Heart right ventricle (tissue), 16 donors: ENCODE data around the gene PTPRN2. TPM values are rescaled to one million over a fixed set of nuclear protein-coding genes. Genes with fewer than 3 reads are reported as not detected.

Source experiments
- ATAC-seq, 8 donors: fragments of 200-7000 bp; cut with Tn5 transposase; one replicate each; pipeline ENCODE4 v1.9.1; 2020; ENCODE audit warnings: mild to moderate bottlenecking in 8 of 8, moderate library complexity in 8 of 8, moderate number of reproducible peaks in 1 of 8
- DNase-seq, 2 donors: peaks; one replicate each; pipeline ENCODE4 v3.0.0-alpha.2; 2020
- H3K27ac ChIP-seq, 10 donors: fragments of 200-600 bp; sonication (generic) in 2 of 10; one replicate each; pipeline versions ENCODE4 v1.5.0 to v1.8.0; 2020 to 2022; ENCODE audit warnings: mild to moderate bottlenecking in 3 of 10
- H3K27me3 ChIP-seq, 7 donors: fragments of 200-600 bp; one replicate each; pipeline ENCODE4 v1.8.0; 2021 to 2022; ENCODE audit warnings: mild to moderate bottlenecking in 2 of 7
- H3K36me3 ChIP-seq, 9 donors: fragments of 200-600 bp; sonication (generic) in 1 of 9; one replicate each; pipeline versions ENCODE4 v1.5.0 to v1.8.0; 2020 to 2022; ENCODE audit warnings: mild to moderate bottlenecking in 2 of 9
- H3K4me1 ChIP-seq, 9 donors: fragments of 200-600 bp; sonication (generic) in 1 of 9; one replicate each; pipeline versions ENCODE4 v1.5.0 to v1.8.0; 2020 to 2022; ENCODE audit warnings: mild to moderate bottlenecking in 4 of 9
- H3K4me3 ChIP-seq, 10 donors: fragments of 200-600 bp; sonication (generic) in 2 of 10; one replicate each; pipeline versions ENCODE4 v1.5.0 to v1.8.0; 2020 to 2022; ENCODE audit warnings: mild to moderate bottlenecking in 7 of 10, moderate library complexity in 2 of 10
- H3K9me3 ChIP-seq, 11 donors: fragments of 200-600 bp in 10 of 11; sonication (generic) in 2 of 11; one replicate each; pipeline versions ENCODE4 v1.5.0 to v1.8.0; 2013 to 2022; ENCODE audit warnings: mild to moderate bottlenecking in 2 of 11, control low read depth in 1 of 11, moderate library complexity in 1 of 11
- CTCF ChIP-seq, 9 donors: fragments of 200-600 bp; sonication (generic) in 2 of 9; IDR thresholded peaks; one replicate each; pipeline versions ENCODE4 v1.5.0 to v1.8.0; 2021 to 2022; ENCODE audit warnings: antibody characterized with exemption in 9 of 9, mild to moderate bottlenecking in 5 of 9, moderate library complexity in 1 of 9
- WGBS, 2 donors: extraction: QIAGEN DNeasy Blood & Tissue Kit; methylation state at CpG; one replicate each; pipeline ENCODE4 v1.1.7; 2013; ENCODE audit warnings: inconsistent platforms in 1 of 2; 5-methylcytosine and 5-hydroxymethylcytosine counted together
- intact Hi-C, 10 donors: fragments of 100-400 bp; cut with DNase I; formaldehyde crosslinking; loops; one replicate each; pipeline versions ENCODE4 v1.11.1 to v1.14.2; 2022
- polyA plus RNA-seq, 2 donors: library from polyadenylated mRNA; stranded (reverse); fragments of 200-250 nt; gene quantifications; one replicate each; pipeline ENCODE4 v1.2.3, GENCODE V29; 2013
- total RNA-seq, 10 donors: library from RNA; stranded (reverse); fragmentation: NEBNext Ultra II Directional in 3 of 10; extraction: Animal tissue kit (Norgen Biotek cat#: 25700) in 3 of 10; gene quantifications; one replicate each; pipeline versions ENCODE4 v1.2.1 to v1.2.4, GENCODE V29; 2021 to 2023
- donor health status: Arrhythmogenic right ventricular cardiomyopathy.
- donor health status: ischemic (EF 13 %, LVEDD 7.1; RV severe dilation, severe dysfunction).
- donor health status: healthy with polysubstance abuse.
- donor health status: DM: no; HTN: yes; CAD: no.
- donor health status: DM: no; HTN: no; CAD: no.
- donor health status: ischemic (EF 25% LVEDD 6.9; RV normal size, moderate dysfunction).
- donor health status: ischemic (EF 25% LVEDD 5.7; RV mildly dilated, moderate dysfunction).
- donor health status: healthy.
- donor health status: DM: yes; HTN: yes; CAD: no.
- donor health status: Ischemic cardiomyopathy.
- donor health status: ischemic (EF 35%, LVEDD 5.7; RV mildly dilated, moderate dysfunction).
- donor health status: nonischemic (EF 11% LVEDD 7.7; RV severe dilation, severe dysfunction).
- donor health status: DM: yes; HTN: yes; CAD: no.
- donor health status: PGD.
- donor health status: ischemic (EF 29% LVEDD 5.4; RV normal size, mild dysfunction).
- donor health status: nonischemic (EF 23%, LVEDD 6.1; RV moderate dilation, normal function).

Gene PTPRN2
- total and polyA plus RNA-seq, 12 donors = 0.82 to 1.8 (median 1.3) TPM

DNA sequence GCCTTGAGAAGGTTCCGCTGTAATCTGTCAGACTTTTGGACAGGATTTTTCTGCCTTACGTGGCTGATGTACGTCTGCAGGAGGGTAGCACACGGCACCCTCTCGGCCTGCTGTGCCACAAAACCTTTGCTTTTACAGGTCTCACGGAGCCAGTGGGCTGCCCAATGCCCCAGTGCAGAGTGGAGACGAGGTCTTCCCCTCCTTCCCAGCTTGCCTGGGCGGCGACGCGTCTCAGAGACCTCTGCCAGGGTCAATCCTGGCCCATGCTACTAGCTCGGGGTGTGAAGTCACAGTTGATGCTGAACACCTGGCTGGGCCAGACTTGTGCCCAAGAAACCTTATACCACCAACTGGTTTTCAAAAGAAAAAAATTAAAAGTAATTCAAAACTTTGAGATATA is 724.4 kb downstream of the PTPRN2 start:
- Histone ChIP-seq H3K4me1 (no peaks in the 10 kb centered on the region), H3K9me3 (no peaks in the 10 kb centered on the region), H3K27me3 (peaks cover 0 to 23% (median 0%) of the 10 kb centered on the region in 7 donors), H3K27ac (no peak overlapping the region), H3K4me3 (no peak overlapping the region), H3K36me3 (no peaks in the 10 kb centered on the region)
- DNase-seq (no peak), ATAC-seq (no peak)
- 77 to 81% methylated on average over 12 of the region's 12 CpGs for WGBS, 2 donors
- no peak for TF ChIP-seq CTCF (IDR thresholded peaks at IDR 0.05)
- intact Hi-C loops = no loop called here

- Histone ChIP-seq H3K4me3 (no peak overlapping the region), H3K27me3 (peaks cover 0 to 23% (median 0%) of the 10 kb centered on the region in 7 donors), H3K27ac (no peak overlapping the region), H3K4me1 (no peaks in the 10 kb centered on the region), H3K9me3 (no peaks in the 10 kb centered on the region), H3K36me3 (no peaks in the 10 kb centered on the region)
- no peak for TF ChIP-seq CTCF (IDR thresholded peaks at IDR 0.05)
- intact Hi-C loops = no loop called here
- DNase-seq (no peak), ATAC-seq (no peak)
- WGBS, 2 donors = 74 to 77% methylated on average over 25 of the region's 25 CpGs
These were observed 724.9 kb downstream of the PTPRN2 start for GRCh38 chr7:157862731-157863130.

GRCh38 chr7:157861551-157861950 is 726.1 kb downstream of the PTPRN2 start:
- DNase-seq (no peak), ATAC-seq (no peak)
- TF ChIP-seq CTCF (IDR thresholded peaks at IDR 0.05) = no peak
- intact Hi-C loops = loop anchor here in 1 of 10 donors (2.0 kb wide), 1 partner anchor 21 kb away; no protein-coding TSS in a partner anchor
- no peaks in the 10 kb centered on the region for H3K4me1 ChIP-seq
- no peak overlapping the region for H3K27ac ChIP-seq
- H3K36me3 ChIP-seq = no peaks in the 10 kb centered on the region
- H3K9me3 ChIP-seq = no peaks in the 10 kb centered on the region
- WGBS, 2 donors = 86 to 87% methylated on average over 16 to 17 of the region's 17 CpGs
- no peak overlapping the region for H3K4me3 ChIP-seq
- H3K27me3 ChIP-seq = peaks cover 0 to 23% (median 0%) of the 10 kb centered on the region in 7 donors

GRCh38 chr7:157861031-157861491 is 726.6 kb downstream of the PTPRN2 start:
- Histone ChIP-seq H3K27ac (no peak overlapping the region), H3K4me3 (no peak overlapping the region), H3K27me3 (peaks cover 0 to 23% (median 0%) of the 10 kb centered on the region in 7 donors), H3K36me3 (no peaks in the 10 kb centered on the region), H3K9me3 (no peaks in the 10 kb centered on the region), H3K4me1 (no peaks in the 10 kb centered on the region)
- 80 to 82% methylated on average over 21 of the region's 21 CpGs for WGBS, 2 donors
- no peak for ATAC-seq
- no peak for TF ChIP-seq CTCF (IDR thresholded peaks at IDR 0.05)
- DNase-seq = no peak
- intact Hi-C loops = loop anchor here in 1 of 10 donors (2.0 kb wide), 1 partner anchor 20 kb away; no protein-coding TSS in a partner anchor
